ENCODE data around the gene PPM1M. TPM values are rescaled to one million over a fixed set of nuclear protein-coding genes. Genes with fewer than 3 reads are reported as not detected.

PPM1M gene
- total and polyA plus RNA-seq, 2 experiments from 2014 or later: 2.2 to 4.0 TPM

DNA sequence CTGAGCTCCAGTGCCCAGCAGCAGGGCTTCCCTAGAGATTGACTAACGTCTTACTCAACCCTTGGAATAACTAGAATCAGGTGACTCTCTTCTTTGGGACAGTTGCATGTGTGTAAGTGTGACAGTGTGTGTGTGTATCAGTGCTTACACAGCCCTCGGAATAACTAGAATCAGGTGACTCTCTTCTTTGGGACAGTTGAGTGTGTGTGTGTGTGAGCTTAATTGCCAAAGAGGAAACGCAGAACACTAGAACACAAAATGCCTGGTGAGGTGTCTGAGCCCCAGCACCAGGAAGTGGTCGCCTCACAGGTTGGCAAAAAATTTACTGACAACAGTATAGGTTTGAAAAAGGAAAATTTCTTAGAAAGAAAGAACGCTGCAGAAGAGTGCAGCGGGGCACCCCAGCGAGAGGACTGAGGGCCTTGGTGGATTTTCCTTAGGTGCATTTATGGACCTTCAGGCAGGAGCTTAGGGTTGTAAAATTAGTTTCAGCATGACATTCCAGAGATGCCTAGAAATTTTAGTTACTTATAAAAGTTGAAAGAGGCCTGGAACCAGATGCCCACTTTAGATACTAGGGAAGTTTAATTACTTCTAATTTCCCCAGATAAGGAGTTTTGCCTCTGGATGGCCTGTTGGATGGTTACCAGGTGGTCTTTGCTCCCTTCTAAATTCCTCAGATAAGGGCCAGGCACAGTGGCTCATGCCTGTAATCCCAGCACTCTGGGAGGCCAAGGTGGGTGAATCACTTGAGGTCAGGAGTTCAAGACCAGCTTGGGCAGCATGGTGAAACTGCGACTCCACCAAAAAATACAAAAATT lies 36.6 kb downstream of the PPM1M start (continued):
- TF ChIP-seq, protein P1, sequence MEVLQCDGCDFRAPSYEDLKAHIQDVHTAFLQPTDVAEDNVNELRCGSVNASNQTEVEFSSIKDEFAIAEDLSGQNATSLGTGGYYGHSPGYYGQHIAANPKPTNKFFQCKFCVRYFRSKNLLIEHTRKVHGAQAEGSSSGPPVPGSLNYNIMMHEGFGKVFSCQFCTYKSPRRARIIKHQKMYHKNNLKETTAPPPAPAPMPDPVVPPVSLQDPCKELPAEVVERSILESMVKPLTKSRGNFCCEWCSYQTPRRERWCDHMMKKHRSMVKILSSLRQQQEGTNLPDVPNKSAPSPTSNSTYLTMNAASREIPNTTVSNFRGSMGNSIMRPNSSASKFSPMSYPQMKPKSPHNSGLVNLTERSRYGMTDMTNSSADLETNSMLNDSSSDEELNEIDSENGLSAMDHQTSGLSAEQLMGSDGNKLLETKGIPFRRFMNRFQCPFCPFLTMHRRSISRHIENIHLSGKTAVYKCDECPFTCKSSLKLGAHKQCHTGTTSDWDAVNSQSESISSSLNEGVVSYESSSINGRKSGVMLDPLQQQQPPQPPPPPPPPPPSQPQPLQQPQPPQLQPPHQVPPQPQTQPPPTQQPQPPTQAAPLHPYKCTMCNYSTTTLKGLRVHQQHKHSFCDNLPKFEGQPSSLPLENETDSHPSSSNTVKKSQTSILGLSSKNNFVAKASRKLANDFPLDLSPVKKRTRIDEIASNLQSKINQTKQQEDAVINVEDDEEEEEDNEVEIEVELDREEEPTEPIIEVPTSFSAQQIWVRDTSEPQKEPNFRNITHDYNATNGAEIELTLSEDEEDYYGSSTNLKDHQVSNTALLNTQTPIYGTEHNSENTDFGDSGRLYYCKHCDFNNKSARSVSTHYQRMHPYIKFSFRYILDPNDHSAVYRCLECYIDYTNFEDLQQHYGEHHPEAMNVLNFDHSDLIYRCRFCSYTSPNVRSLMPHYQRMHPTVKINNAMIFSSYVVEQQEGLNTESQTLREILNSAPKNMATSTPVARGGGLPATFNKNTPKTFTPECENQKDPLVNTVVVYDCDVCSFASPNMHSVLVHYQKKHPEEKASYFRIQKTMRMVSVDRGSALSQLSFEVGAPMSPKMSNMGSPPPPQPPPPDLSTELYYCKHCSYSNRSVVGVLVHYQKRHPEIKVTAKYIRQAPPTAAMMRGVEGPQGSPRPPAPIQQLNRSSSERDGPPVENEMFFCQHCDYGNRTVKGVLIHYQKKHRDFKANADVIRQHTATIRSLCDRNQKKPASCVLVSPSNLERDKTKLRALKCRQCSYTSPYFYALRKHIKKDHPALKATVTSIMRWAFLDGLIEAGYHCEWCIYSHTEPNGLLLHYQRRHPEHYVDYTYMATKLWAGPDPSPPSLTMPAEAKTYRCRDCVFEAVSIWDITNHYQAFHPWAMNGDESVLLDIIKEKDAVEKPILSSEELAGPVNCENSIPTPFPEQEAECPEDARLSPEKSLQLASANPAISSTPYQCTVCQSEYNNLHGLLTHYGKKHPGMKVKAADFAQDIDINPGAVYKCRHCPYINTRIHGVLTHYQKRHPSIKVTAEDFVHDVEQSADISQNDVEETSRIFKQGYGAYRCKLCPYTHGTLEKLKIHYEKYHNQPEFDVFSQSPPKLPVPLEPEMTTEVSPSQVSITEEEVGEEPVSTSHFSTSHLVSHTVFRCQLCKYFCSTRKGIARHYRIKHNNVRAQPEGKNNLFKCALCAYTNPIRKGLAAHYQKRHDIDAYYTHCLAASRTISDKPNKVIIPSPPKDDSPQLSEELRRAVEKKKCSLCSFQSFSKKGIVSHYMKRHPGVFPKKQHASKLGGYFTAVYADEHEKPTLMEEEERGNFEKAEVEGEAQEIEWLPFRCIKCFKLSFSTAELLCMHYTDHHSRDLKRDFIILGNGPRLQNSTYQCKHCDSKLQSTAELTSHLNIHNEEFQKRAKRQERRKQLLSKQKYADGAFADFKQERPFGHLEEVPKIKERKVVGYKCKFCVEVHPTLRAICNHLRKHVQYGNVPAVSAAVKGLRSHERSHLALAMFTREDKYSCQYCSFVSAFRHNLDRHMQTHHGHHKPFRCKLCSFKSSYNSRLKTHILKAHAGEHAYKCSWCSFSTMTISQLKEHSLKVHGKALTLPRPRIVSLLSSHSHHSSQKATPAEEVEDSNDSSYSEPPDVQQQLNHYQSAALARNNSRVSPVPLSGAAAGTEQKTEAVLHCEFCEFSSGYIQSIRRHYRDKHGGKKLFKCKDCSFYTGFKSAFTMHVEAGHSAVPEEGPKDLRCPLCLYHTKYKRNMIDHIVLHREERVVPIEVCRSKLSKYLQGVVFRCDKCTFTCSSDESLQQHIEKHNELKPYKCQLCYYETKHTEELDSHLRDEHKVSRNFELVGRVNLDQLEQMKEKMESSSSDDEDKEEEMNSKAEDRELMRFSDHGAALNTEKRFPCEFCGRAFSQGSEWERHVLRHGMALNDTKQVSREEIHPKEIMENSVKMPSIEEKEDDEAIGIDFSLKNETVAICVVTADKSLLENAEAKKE (CRISPR knock-in tag; IDR thresholded peaks at IDR 0.05): no peak
- TF ChIP-seq STAT1 (IDR thresholded peaks at IDR 0.05; ENCODE audit: unreplicated experiment) (no peak), NANOG (IDR thresholded peaks at IDR 0.05; ENCODE audit: borderline replicate concordance) (no peak), EZH2phosphoT487 (IDR thresholded peaks at IDR 0.05; ENCODE audit: unreplicated experiment) (no peak), ZNF331 (CRISPR knock-in tag; IDR thresholded peaks at IDR 0.05; ENCODE audit: low read depth) (no peak), EZH2 (IDR thresholded peaks at IDR 0.05; ENCODE audit: low read depth, unreplicated experiment) (no peak), CREB1 (CRISPR knock-in tag; IDR thresholded peaks at IDR 0.05; ENCODE audit: low read depth) (no peak), POLR2AphosphoS5 (IDR thresholded peaks at IDR 0.05; ENCODE audit: low read depth) (no peak), ZNF114 (CRISPR knock-in tag; IDR thresholded peaks at IDR 0.05) (no peak)
- TF ChIP-seq, protein P2, sequence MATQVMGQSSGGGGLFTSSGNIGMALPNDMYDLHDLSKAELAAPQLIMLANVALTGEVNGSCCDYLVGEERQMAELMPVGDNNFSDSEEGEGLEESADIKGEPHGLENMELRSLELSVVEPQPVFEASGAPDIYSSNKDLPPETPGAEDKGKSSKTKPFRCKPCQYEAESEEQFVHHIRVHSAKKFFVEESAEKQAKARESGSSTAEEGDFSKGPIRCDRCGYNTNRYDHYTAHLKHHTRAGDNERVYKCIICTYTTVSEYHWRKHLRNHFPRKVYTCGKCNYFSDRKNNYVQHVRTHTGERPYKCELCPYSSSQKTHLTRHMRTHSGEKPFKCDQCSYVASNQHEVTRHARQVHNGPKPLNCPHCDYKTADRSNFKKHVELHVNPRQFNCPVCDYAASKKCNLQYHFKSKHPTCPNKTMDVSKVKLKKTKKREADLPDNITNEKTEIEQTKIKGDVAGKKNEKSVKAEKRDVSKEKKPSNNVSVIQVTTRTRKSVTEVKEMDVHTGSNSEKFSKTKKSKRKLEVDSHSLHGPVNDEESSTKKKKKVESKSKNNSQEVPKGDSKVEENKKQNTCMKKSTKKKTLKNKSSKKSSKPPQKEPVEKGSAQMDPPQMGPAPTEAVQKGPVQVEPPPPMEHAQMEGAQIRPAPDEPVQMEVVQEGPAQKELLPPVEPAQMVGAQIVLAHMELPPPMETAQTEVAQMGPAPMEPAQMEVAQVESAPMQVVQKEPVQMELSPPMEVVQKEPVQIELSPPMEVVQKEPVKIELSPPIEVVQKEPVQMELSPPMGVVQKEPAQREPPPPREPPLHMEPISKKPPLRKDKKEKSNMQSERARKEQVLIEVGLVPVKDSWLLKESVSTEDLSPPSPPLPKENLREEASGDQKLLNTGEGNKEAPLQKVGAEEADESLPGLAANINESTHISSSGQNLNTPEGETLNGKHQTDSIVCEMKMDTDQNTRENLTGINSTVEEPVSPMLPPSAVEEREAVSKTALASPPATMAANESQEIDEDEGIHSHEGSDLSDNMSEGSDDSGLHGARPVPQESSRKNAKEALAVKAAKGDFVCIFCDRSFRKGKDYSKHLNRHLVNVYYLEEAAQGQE (IDR thresholded peaks at IDR 0.05; ENCODE audit: unreplicated experiment): no peak

Data from GM23338 (cell line).